GM19452 (cell line): ENCODE data around the gene GAB2.

Source experiments
- ATAC-seq: cut with Tn5 transposase; IDR thresholded peaks from one replicate; pipeline ENCODE4 v1.9.1; 2021; ENCODE audit not compliant: unreplicated experiment

The GAB2 gene

DNA sequence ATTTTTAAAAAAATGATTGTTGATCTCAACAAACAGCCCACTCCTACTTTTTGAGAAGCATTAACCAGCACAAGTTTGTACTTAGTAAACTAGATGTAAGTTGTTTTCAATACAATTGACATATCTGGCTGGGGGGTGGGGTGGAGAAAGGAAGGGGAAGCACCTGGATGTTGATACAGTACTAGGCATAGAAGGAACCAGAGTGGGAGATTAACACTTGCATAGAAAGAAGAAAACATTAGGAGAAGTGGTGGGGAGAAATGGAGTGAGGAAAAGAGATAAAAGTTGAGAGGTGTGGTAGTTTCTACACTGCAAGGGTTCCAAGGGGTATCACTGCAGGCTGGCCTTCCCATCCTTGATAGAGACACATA is 10.6 kb upstream of the GAB2 start:
- ATAC-seq: no peak

DNA sequence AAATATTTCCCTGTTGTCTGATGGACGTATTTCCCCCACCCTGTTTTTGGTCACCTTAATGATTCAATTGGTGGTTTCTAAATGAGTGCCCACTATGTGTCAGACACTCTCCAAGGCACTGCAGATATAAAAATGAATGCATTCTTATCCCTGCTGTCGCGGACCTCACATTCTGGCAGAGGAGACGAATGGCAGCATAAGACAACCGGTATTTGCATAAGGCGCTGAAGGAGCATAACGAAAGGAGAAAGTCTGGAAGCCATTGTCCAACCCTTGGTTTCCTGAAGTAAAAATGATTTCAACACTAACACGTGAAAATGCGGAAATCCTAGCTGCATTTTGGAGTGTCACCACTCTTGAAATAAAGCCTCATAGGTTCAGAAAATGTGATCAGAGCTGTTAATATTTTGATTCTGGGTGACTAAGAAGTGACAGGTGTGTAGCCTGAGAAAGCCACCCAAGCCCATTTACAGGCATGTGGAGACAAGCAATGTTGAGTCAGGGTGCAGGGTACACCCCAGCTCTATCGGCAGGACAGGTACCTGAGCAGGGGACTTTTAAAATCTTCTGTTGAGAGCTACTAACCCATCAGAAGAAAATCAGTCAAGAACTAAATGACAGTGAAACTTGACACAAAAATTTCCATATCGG is 10.1 kb upstream of the GAB2 start:
- ATAC-seq: peak; percentile 43

DNA sequence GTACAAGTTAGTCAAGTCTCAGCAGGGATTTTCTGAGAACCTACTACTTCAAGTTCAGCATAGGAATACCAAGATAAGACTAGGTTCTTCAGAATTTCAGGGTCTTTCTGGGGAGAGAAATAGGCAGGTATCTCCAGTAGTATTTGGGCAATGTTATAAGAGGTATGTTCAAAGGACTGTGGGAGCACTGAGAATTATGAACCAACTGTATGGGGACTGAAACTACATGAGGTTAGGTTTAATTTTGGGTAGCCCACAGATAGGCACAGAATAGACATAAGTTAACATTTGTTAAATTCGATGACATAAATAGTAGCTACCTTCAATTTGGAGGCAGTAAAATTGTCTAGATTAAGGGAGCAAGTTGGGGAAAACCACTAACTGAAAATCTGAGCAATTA is 9.2 kb upstream of the GAB2 start:
- ATAC-seq: no peak

DNA sequence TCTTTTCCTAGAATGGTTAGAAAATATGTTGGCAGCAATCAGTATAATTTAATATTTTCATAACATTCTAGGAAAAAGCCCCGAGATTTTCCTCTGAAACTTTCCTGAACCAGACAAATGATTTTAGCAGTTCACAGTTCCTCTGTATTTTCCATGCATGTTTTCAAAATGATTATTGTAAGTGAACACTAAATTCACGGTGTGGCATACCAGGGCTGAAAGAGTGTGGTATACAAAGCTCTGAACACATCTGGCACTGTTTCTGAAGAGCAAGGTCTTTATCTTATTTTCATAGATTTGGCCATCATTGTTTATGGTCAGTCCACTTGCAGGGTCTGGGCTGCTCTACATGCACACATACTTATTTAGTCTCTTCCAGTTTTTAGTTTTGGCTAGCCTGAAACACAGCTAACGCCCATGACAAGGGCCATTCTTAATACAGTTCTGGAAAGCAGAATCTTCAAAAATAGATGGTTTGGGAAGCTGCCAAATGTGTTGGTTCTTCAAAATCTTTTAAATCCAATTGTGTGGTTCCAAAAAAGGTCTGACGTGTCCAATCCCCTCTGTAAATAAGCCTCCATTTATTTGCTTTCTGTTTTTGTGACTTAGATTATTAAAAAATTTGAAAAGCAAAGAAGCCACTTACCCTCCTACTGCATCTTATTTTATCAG is 7.9 kb upstream of the GAB2 start:
- no peak for ATAC-seq

DNA sequence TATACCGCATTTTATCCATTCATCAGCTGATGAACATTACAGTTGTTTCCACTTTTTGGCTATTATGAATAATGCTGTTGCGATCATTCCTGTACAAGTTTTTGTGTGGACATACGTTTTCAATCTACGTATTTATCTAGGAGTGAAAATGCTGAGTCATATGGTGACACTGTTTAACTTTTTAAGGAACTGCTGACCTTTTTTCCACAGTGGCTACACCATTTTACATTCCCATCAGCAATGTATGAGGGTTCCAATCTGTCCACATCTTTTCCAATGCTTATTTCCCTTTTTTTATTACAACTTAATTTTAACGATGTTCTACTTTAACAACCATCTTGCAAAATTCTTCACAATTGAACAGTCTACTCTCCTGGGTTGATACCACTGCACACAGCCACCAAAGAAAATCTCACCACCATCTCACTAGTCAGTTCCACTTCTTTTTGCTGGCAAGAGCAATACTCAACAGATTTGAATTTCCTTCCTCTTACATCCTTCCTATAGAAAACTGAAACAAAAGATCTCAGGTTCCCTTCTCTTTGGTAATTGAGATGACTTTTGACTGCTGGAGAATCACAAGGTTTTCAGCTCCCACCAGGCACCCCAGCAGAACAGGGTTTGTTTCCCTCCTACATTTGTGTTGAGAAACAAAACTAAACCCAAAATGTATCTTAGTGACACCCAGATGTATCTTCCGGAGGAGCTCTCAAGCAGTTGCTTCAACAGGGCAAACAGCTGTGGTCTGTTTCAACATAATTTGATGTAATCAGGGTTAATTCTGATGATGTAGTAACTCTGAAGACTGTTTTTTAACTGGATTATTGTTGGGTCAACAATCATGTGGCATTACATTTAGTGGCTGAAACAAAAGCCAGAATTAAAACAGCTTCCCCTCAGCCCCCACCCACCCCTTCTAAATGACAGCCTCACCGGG is 7.0 kb upstream of the GAB2 start:
- ATAC-seq: no peak

DNA sequence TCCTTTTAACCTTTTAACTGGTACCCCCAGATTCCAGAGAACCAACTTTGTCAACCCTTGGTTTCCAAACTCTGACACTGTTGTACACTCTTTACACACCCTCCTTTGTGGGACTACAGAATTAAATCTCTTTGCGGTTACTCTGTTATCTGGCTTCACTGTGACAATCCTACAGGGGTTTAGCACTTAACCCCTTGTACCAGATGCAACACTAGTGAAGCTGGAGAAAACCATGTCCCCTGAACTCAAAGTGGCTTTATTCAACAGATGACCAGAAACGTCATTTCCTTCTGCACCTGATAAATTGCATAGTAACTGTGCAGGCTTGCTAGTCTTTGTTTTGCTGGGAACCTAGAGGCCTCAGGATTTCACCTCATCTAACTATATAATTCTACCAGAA is 5.6 kb upstream of the GAB2 start:
- no peak for ATAC-seq

DNA sequence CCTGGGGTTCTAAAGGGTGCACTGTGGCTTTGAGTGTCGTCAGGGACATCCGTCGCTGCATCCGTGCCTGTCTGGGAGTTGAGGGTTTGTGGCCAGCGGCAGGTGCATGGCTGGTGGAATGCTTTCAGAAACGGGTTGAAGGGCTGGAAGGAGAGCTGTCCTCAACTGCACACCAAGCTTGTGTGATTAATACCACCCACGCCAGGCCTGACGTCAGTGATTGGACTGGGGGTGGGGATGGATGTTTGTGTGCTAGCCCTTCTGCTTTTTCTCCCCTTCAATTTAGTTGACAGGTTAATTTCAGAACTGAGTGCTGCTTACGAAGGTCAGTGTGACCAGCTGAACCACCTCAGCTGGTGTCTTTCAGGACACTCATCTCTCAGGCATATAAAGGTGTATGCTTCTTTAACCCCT is 3.2 kb upstream of the GAB2 start:
- ATAC-seq: no peak

DNA sequence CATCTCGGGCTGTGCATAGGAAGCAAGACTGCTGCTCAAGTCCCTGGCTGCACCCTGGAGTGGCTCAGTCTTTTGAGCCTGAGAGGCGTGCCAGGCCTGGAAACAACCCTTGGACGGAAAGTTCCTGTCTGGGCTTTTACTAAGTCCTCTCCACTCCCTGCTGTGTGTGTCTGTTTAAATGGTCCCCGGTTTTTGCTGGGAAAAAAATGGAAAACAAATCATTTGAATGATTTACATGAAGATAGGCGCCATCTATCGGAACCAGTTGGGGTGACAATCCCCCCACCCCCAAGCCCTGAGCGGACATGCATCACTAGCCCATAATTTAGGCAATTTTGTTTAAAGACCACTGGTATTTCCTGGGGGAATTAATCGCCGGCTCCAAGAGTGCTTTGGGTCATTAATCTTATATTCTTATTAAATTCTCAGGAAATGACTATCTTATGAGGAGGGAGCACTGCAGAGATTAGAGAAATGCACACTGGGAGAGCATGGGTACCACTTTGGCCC is 2.7 kb upstream of the GAB2 start:
- ATAC-seq: no peak

DNA sequence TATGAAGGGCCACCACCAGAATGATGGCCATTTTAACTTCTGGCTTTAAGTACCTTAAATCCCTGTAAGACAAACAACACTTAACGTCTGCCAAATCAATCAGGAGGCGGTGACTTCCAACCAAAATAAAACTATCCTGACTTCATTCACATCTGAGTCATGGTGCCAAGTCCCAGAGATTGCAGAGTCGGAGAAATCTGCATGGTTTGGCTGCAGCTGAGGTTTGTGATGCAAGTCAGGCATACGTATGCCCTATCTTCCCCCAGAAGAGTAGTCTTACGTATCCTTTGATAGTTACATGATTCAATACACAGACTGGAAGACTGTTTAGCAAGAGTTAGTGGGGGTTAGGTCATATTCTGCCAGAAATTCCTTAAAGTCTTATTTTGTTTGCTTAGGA is 1.7 kb upstream of the GAB2 start:
- ATAC-seq: no peak

DNA sequence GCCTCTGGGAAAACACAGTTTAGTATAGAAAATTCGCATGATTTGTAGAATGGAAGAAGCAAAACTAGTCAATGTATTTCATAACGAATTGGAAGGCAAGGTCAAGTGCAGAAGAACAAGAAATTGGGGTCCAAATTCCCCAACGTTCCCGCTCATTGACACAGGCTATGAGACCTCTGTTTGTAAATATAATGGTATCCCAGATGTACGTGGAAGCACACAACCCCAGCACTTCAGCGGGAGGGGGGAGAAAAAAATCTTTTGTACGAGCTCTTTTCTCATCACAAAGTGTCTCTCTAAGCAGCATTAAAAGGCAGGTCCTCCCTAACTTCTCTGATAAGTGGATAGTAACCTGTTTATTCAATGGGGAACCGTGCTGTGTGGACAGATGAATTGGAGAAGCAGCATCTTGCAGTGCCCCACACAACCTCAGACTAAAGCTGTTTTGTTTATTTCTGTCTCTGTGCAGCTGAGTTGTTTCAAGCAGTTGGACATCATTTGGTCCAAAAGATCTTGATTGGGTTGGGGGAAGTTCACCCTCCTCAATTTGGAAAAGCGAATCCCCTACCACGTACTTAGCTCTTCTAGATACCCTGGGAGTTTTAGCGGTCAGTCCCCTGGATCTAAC is 1.1 kb upstream of the GAB2 start:
- ATAC-seq: no peak

DNA sequence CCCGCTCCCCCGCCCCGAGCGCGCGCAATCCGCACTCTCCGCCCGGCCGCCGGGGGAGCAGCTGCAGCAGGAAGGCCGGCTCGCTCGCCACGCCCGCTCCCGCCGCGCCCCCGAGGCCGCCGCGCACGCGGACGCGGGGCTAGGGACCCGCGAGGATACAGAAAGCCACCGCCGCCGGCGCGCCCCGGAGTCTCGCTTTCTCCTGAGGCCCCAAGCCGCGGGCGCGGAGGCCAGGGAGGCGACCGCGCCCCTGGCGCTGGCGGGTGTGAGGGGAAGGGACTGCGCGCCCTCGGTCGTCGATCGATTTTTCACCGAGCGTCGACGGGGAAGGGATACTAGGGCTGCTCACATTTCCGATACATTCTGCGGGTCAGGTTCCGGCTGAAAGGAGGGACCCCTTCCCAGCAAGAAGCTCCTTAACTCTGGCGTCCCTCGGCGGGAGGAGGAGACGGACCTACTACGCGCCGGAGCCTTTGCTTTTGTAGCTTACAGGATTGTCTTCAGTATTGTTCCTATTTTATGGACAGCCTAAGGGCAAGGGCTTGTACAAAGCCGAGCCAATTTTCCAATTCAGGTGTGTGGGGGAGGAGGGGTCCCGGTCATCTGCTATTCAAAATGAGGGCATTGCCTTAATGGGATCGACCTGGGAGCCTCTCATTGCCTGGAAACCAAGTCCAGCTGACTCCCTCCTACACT is 416 bp upstream of the GAB2 start:
- ATAC-seq: peak; percentile 53

DNA sequence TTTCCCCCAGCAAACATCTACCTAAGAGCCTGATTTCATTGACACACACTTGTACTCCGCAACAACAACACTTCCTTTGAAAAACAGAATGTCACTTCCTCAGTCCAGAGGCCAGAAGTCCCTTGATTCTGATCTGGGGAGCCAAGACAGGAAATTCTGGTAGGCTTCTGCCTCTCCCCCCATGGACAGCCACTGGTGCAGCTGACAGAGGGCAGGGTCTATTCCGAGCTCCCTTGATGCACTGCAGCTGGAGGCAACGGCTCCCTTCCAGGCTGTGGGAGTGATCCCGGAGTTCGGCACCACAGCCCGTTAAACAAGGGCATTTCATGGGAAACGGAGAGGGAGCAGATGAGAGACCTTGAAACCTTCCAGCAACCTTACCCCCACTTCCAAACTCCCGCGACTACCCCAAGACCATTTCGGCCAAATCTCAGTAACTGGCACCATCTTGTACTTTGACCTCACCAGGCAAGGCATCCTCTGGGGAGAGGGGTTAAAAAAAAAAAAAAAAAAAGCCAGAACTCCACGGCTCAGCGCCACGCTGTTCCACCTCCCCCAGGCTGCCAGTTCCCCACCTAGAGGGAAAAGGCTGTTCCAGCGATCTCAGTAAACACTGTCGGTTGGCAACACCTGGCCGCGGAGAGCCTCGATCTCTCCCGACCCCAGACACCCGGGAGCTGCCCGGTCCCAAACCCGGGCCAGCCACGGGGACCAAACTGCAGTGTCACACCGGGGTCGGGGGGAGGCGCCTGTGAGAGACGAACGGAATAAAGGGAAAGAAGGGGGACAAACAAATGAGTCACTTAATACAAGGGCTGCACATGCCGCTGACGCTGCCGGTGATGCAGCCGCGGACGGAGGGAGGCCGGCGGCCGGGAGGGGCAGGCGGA is 1.1 kb downstream of the GAB2 start:
- ATAC-seq: peak; percentile 48

DNA sequence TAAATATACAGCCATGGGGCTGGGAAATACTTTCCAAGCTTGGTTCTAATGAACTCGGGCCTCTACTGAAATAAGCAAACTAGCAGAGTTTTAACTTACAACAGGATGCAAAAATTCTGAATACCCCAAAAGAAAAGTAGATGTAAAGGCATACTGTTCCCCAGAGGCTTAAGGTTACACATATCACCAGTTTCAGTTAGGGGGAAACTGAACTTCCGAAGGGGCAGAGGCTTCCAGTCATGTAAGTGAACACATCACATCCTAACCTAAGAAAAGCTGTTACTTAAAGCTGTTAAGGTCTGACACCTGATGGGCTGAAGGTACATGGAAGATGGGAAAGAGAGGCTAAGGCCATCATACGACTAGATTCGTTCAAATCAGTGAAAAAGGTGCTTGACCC is 2.3 kb downstream of the GAB2 start:
- no peak for ATAC-seq

DNA sequence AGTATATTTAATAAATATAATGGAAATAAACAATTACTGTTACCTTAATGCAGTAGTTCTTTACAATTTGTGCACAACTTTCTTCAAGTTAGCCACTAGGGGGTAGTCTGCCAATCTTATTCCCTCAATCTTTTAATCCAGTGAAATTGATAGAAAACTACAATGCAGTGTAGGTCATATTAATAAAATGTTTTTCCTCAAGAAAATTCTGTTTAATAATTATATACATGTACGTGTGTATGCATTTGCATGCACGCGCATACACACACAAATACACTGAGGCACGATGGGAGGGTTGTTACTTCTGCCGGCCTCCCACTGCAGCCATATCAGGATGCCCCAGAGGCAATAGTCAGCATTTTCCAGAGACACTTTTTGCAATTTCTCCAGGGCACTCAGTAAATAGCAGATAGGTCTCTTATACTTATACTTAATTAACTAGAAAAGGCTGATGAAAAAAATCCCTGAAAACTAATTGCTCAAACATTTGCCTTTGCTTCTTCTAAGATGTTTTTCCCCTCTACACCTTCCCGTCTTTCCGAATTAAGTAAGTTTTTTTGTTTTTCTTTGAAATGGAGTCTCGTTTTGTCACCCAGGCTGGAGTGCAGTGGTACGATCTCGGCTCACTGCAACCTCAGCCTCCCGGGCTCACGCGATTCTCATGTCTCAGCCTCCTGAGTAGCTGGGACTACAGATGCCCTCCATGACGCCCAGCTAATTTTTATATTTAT is 3.1 kb downstream of the GAB2 start:
- no peak for ATAC-seq

DNA sequence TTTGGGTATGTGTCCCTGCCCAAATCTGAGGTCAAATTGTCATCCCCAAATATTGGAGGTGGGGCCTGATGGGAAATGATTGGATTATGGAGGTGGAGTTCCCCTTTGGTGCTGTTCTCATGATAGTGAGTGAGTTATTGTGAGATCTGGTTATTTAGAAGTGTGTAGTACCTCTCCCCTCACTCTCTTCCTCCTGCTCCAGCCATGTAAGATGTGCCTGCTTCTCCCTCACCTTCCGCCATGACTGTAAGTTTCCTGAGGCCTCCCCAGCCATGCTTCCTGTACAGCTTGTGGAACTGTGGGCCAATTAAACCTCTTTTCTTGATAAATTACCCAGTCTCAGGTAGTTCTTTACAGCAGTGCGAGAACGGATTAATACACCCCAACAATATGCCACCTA is 9.0 kb downstream of the GAB2 start:
- no peak for ATAC-seq

DNA sequence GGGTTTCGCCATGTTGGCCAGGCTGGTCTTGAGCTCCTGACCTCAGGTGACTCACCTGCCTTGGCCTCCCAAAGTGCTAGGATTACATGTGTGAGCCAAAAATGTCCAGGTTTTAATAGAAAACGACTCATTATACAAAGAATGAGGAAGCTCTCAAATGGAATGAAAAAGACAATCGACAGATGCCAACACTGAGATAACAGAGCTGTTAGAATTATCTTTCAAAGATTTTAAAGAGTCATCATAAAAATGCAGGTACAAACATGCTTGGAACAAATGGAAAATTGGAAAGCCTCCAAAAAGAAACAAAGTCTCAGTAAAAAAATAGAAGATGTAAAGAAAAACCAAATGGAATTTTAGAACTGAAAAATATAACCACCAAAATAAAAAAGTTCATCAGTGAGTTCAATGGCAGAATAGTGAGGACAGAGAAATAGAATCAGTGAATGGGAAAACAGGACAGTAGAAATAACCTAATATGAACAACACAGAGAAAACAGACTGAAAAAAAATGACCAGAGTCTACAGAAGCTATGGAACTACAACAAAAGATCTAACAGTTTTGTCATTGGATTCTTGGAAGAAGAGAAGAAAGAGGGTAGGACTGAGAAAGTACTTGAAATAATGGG is 10.9 kb downstream of the GAB2 start:
- ATAC-seq: no peak

DNA sequence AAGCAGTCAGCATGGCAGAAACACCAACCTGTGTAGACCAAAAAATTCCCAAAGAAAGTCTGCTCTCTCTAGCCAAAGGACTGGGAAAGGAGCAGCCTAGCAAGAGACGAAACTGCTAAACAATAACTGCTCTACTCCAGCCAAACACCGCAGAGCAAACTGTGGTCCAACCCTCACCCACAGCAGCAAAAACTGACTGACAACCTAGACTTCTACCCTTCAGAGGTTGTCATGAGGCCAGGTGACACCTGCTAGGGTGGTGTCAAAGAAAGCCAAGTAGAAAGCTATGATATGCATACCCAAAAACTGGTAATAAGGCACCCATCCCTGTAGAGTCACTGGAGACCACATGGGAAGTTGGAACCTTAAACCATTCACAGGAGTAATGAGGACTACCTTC is 11.8 kb downstream of the GAB2 start:
- no peak for ATAC-seq

DNA sequence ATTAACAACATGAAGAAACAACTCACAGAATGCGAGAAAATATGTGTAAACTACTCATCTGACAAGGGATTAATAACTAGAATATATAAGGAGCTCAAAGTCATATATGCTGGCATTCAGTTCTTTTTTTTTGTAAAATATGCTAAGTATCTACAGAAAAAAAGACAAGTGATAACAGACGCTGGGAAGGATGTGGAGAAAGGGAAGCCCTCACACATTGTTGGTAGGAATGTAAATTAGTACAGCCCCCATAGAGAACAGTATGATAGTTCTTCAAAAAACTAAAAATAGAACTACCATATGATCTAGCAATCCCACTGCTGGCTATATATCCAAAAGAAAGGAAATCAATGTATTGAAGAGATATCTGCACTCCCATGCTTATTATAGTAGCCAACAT is 13.8 kb downstream of the GAB2 start:
- no peak for ATAC-seq

DNA sequence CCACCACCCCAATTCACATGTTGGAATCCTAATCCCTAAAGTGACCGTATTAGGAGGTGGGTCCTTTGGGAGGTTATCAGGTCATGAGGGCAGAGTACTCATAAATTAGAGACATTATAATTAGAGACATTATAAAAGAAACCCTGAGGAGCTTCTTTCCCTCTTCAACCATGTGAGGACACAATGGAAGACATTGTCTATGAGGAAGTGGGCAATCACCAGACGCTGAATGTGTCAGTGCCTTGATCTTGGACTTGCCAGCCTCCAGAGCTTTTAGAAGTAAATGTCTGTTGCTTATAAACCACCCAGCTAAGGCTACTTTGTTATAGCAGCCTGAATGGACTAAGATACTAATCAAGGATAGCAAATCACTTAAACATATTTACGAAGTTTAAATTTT is 14.8 kb downstream of the GAB2 start:
- ATAC-seq: no peak
